Mesenchymal stem cell (in vitro differentiated cells and primary cell): ENCODE results near the gene LY6G5C.
"Not testable (repeated sequence)": the region's sequence is repeated elsewhere in the genome, so short reads cannot be mapped to it uniquely, and the experiment has no call there.

Source experiments
- DNase-seq: peaks from one replicate; pipeline ENCODE4 v3.0.0-alpha.2; 2013
- H2AFZ ChIP-seq: one replicate; pipeline ENCODE4 v1.6.1; 2013; ENCODE audit warnings: low read depth, mild to moderate bottlenecking, control low read depth, inconsistent platforms, low read length, moderate library complexity
- H2AK5ac ChIP-seq: 2 replicates; pipeline ENCODE4 v1.6.1; 2013; ENCODE audit warnings: low read length, moderate library complexity, mild to moderate bottlenecking, inconsistent platforms; ENCODE audit not compliant: severe bottlenecking
- H2BK120ac ChIP-seq: one replicate; pipeline ENCODE4 v1.6.1; 2013; ENCODE audit warnings: low read depth, mild to moderate bottlenecking, inconsistent platforms, low read length, moderate library complexity
- H2BK12ac ChIP-seq, 2 experiments: one replicate each; pipeline ENCODE4 v1.6.1; 2013; ENCODE audit warnings: inconsistent platforms in 2 of 2, low read length in 2 of 2, mild to moderate bottlenecking in 2 of 2, moderate library complexity in 2 of 2, control low read depth in 1 of 2
- H2BK15ac ChIP-seq: one replicate; pipeline ENCODE4 v1.6.1; 2013; ENCODE audit warnings: mild to moderate bottlenecking, low read depth, inconsistent platforms; ENCODE audit not compliant: poor library complexity, severe bottlenecking
- H2BK5ac ChIP-seq: 2 replicates; pipeline ENCODE4 v1.6.1; 2013; ENCODE audit warnings: low read depth, mild to moderate bottlenecking, low read length, control low read depth, inconsistent platforms; ENCODE audit not compliant: poor library complexity, severe bottlenecking
- H3K14ac ChIP-seq, 2 experiments: one replicate each; pipeline ENCODE4 v1.6.1; 2013; ENCODE audit warnings: inconsistent platforms in 2 of 2, low read length in 2 of 2, control low read depth in 1 of 2, mild to moderate bottlenecking in 1 of 2, moderate library complexity in 1 of 2
- H3K18ac ChIP-seq, 2 experiments: one replicate each; pipeline ENCODE4 v1.6.1; 2013; ENCODE audit warnings: inconsistent platforms in 2 of 2, low read length in 2 of 2, control low read depth in 1 of 2, low read depth in 1 of 2, mild to moderate bottlenecking in 1 of 2
- H3K23ac ChIP-seq, 2 experiments: one replicate each; pipeline ENCODE4 v1.6.1; 2013; ENCODE audit warnings: inconsistent platforms in 2 of 2, low read length in 2 of 2, mild to moderate bottlenecking in 2 of 2, moderate library complexity in 2 of 2, control low read depth in 1 of 2
- H3K27ac ChIP-seq: 2 replicates; pipeline ENCODE4 v1.5.1; 2013; ENCODE audit warnings: mild to moderate bottlenecking, moderate library complexity, low read length, control low read depth, inconsistent platforms; ENCODE audit not compliant: poor library complexity, severe bottlenecking
- H3K27me3 ChIP-seq, 2 experiments: 2 replicates each; pipeline versions ENCODE4 v1.6.1 to v1.7.0; 2013; ENCODE audit warnings: low read length in 2 of 2, mild to moderate bottlenecking in 2 of 2, moderate library complexity in 2 of 2, control low read depth in 1 of 2, inconsistent platforms in 1 of 2; ENCODE audit not compliant: control insufficient read depth in 1 of 2, insufficient read depth in 1 of 2
- H3K36me3 ChIP-seq, 2 experiments: 2 replicates each; pipeline versions ENCODE4 v1.6.1 to v1.7.0; 2013; ENCODE audit warnings: low read length in 2 of 2, control low read depth in 1 of 2, inconsistent platforms in 1 of 2, low read depth in 1 of 2, mild to moderate bottlenecking in 1 of 2; ENCODE audit not compliant: insufficient read depth in 2 of 2, control insufficient read depth in 1 of 2
- H3K4ac ChIP-seq, 2 experiments: one replicate each; pipeline ENCODE4 v1.6.1; 2013; ENCODE audit warnings: inconsistent platforms in 2 of 2, low read length in 2 of 2, mild to moderate bottlenecking in 2 of 2, moderate library complexity in 2 of 2, control low read depth in 1 of 2, low read depth in 1 of 2
- H3K4me1 ChIP-seq: 2 replicates; pipeline ENCODE4 v1.6.1; 2013; ENCODE audit warnings: low read depth, low read length, control low read depth; ENCODE audit not compliant: control insufficient read depth, insufficient read depth
- H3K4me2 ChIP-seq: 2 replicates; pipeline ENCODE4 v1.6.1; 2013; ENCODE audit warnings: low read length, mild to moderate bottlenecking, inconsistent platforms; ENCODE audit not compliant: poor library complexity, severe bottlenecking
- H3K4me3 ChIP-seq, 2 experiments: 2 replicates each; pipeline versions ENCODE4 v1.5.1 to v1.7.0; 2013; ENCODE audit warnings: low read length in 2 of 2, mild to moderate bottlenecking in 2 of 2, control low read depth in 1 of 2, low read depth in 1 of 2; ENCODE audit not compliant: insufficient read depth in 1 of 2
- H3K79me1 ChIP-seq: replicated peaks from 2 replicates; pipeline ENCODE4 v1.6.1; 2013; ENCODE audit warnings: mild to moderate bottlenecking, control low read depth, low read length, inconsistent platforms; ENCODE audit not compliant: poor library complexity, severe bottlenecking
- H3K9ac ChIP-seq: 2 replicates; pipeline ENCODE4 v1.7.0; 2013; ENCODE audit warnings: mild to moderate bottlenecking, low read length, moderate library complexity
- H3K9me3 ChIP-seq: 2 replicates; pipeline ENCODE4 v1.7.0; 2013; ENCODE audit warnings: mild to moderate bottlenecking, low read length; ENCODE audit not compliant: control insufficient read depth
- H4K8ac ChIP-seq: one replicate; pipeline ENCODE4 v1.6.1; 2013; ENCODE audit warnings: inconsistent platforms, mild to moderate bottlenecking, low read length, moderate library complexity
- H4K91ac ChIP-seq: one replicate; pipeline ENCODE4 v1.6.1; 2013; ENCODE audit warnings: mild to moderate bottlenecking, low read length, inconsistent platforms
- WGBS: methylation state at CpG from one replicate; pipeline ENCODE4 v1.1.7; 2013; ENCODE audit warnings: mixed read lengths; 5-methylcytosine and 5-hydroxymethylcytosine counted together

Gene LY6G5C

DNA sequence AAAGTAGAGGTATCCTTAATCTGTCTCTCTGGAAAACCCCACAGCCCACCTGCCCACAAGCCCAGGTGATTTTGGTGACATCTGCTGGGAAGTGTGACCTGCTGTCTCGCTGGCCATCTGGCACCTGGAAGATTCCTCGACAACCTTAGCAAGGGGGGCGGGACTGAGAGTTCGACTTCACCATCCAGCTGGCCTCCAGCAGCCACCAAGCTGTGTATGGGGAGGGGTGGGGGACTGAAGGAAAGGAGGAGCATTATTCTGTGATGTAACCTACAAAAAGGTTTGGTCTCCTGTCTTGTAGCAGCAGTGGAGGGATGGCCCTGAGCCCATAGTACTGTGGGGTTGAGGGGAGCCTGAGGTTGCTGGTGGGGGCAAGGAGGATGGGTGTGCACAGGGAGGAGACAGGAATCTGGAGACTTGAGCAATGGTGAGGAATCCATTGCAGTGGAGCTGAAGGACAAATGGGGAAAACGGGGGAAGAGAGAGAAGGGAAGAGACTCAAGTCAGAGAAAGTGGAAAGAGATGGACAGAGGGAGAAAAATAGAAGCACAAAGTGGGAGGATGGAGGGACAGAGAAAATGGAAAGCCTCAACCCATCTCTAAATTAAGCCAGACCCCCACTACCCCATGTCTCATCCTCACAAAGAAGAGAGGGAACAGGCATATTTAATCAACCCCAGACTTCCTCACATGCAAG lies 29.8 kb upstream of the LY6G5C start:
- no peaks in the 10 kb centered on the region for H3K9me3 ChIP-seq
- no peak overlapping the region for H4K91ac ChIP-seq
- no peak overlapping the region for H4K8ac ChIP-seq
- no peak overlapping the region for H3K4ac ChIP-seq
- no peak for DNase-seq
- no peak overlapping the region for H3K18ac ChIP-seq
- H3K23ac ChIP-seq = no peak overlapping the region
- H2BK120ac ChIP-seq = no peak overlapping the region
- H2BK5ac ChIP-seq = no peak overlapping the region
- no peak overlapping the region for H2AK5ac ChIP-seq
- no peaks in the 10 kb centered on the region for H3K79me1 ChIP-seq
- H2AFZ ChIP-seq = no peak overlapping the region
- WGBS = 62% methylated on average over 5 of the region's 5 CpGs
- no peak overlapping the region for H3K27ac ChIP-seq
- peaks cover 38 to 41% of the 10 kb centered on the region in 2 experiments for H3K27me3 ChIP-seq
- peaks cover 0 to 3% of the 10 kb centered on the region in 2 experiments for H3K36me3 ChIP-seq
- no peak overlapping the region for H3K4me2 ChIP-seq
- H3K4me3 ChIP-seq = no peak overlapping the region
- H2BK15ac ChIP-seq = no peak overlapping the region
- no peak overlapping the region for H2BK12ac ChIP-seq
- no peak overlapping the region for H3K9ac ChIP-seq
- no peak overlapping the region for H3K14ac ChIP-seq
- peaks cover 4% of the 10 kb centered on the region for H3K4me1 ChIP-seq

DNA sequence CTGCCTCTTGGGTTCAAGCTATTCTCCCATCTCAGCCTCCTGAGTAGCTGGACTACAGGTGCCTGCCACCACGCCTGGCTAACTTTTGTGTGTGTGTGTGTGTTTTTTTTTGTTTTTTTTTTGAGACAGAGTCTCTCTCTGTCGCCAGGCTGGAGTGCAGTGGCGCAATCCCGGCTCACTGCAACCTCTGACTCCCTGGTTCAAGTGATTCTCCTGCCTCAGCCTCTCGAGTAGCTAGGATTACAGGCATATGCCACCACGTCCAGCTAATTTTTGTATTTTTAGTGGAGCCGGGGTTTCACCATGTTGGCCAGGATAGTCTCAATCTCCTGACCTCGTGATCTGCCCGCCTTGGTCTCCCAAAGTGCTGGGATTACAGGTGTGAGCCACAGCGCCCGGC lies 28.3 kb upstream of the LY6G5C start:
- not testable (repeated sequence) for H2BK12ac ChIP-seq, H3K9ac ChIP-seq, H2AFZ ChIP-seq, H4K91ac ChIP-seq, H2BK120ac ChIP-seq, H2AK5ac ChIP-seq, H3K79me1 ChIP-seq, DNase-seq, H3K18ac ChIP-seq, H3K14ac ChIP-seq, H4K8ac ChIP-seq, H3K4me2 ChIP-seq, H3K23ac ChIP-seq, H3K4ac ChIP-seq, H3K27ac ChIP-seq, H3K36me3 ChIP-seq, H3K4me1 ChIP-seq, H3K9me3 ChIP-seq, H3K4me3 ChIP-seq, H2BK5ac ChIP-seq, H2BK15ac ChIP-seq
- WGBS = 93% methylated on average over 11 of the region's 11 CpGs
- H3K27me3 ChIP-seq = peaks cover 28 to 36% of the 10 kb centered on the region in 2 experiments

DNA sequence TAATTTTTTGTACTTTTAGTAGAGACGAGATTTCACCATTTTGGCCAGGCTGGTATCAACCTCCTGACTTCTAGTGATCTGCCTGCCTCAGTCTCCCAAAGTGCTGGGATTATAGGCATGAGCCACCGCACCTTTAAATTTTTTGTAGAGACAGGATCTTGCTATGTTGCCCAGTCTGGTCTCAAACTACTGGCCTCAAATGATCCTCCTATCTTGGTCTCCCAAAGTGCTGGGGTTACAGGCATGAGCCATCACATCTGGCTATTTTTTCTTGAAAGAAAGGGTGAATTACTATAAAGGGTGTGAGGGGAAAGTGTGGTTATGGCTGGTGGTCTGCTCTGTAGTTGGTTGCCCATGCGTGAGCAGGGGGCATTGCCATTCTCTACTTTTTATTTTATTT lies 27.4 kb upstream of the LY6G5C start:
- no peak overlapping the region for H2BK12ac ChIP-seq
- H2BK15ac ChIP-seq = no peak overlapping the region
- H3K36me3 ChIP-seq = peaks cover 0 to 3% of the 10 kb centered on the region in 2 experiments
- H3K4me2 ChIP-seq = no peak overlapping the region
- no peak overlapping the region for H3K23ac ChIP-seq
- no peak overlapping the region for H3K4me3 ChIP-seq
- no peak overlapping the region for H4K91ac ChIP-seq
- H3K9me3 ChIP-seq = no peaks in the 10 kb centered on the region
- no peak overlapping the region for H2BK5ac ChIP-seq
- H2BK120ac ChIP-seq = no peak overlapping the region
- no peak for DNase-seq
- no peak overlapping the region for H3K27ac ChIP-seq
- 99% methylated on average over 2 of the region's 3 CpGs for WGBS
- H3K79me1 ChIP-seq = peaks cover 1% of the 10 kb centered on the region
- H2AFZ ChIP-seq = no peak overlapping the region
- no peak overlapping the region for H3K9ac ChIP-seq
- peaks cover 19 to 30% of the 10 kb centered on the region in 2 experiments for H3K27me3 ChIP-seq
- peaks cover 5% of the 10 kb centered on the region for H3K4me1 ChIP-seq
- H3K14ac ChIP-seq = no peak overlapping the region
- no peak overlapping the region for H2AK5ac ChIP-seq
- H3K18ac ChIP-seq = no peak overlapping the region
- no peak overlapping the region for H4K8ac ChIP-seq
- H3K4ac ChIP-seq = no peak overlapping the region

DNA sequence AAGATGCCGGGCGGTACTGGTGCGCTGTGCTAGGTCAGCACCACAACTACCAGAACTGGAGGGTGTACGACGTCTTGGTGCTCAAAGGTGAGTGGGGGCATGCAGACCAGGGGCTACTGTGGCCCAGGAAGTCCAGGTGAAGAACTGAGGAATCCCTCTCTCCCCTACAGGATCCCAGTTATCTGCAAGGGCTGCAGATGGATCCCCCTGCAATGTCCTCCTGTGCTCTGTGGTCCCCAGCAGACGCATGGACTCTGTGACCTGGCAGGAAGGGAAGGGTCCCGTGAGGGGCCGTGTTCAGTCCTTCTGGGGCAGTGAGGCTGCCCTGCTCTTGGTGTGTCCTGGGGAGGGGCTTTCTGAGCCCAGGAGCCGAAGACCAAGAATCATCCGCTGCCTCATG lies 26.8 kb upstream of the LY6G5C start:
- 94% methylated on average over 9 of the region's 10 CpGs for WGBS

More for the DNA sequence above, 26.8 kb upstream of the LY6G5C start:
- Histone ChIP-seq H3K9me3 (no peaks in the 10 kb centered on the region), H3K9ac (no peak overlapping the region), H2BK15ac (no peak overlapping the region), H4K8ac (no peak overlapping the region), H3K79me1 (peaks cover 2% of the 10 kb centered on the region), H3K4ac (no peak overlapping the region), H4K91ac (no peak overlapping the region), H3K36me3 (peaks cover 0 to 3% of the 10 kb centered on the region in 2 experiments), H2BK120ac (no peak overlapping the region), H2AFZ (no peak overlapping the region), H2AK5ac (no peak overlapping the region), H3K4me3 (no peak overlapping the region), H3K4me2 (no peak overlapping the region), H2BK12ac (no peak overlapping the region), H3K4me1 (peaks cover 5% of the 10 kb centered on the region), H3K18ac (no peak overlapping the region), H2BK5ac (no peak overlapping the region), H3K14ac (no peak overlapping the region), H3K23ac (no peak overlapping the region), H3K27ac (no peak overlapping the region), H3K27me3 (peaks cover 19 to 29% of the 10 kb centered on the region in 2 experiments)
- DNase-seq = no peak
